OCI-LY7 (cell line): ENCODE data around the gene SIGLEC1. TPM values are rescaled to one million over a fixed set of nuclear protein-coding genes. Genes with fewer than 3 reads are reported as not detected.

ENCODE experiments used
- BruUV-seq: library from RNA; stranded (reverse); fragments of 400-500 nt; replicated peaks from 2 replicates; lab custom pipeline; 2021; lab: Mats Ljungman, UMichigan
- CTCF ChIA-PET: fragments of 300-600 bp; sonication (Branson Sonifier 250); formaldehyde crosslinking; loops from one replicate; lab custom pipeline; 2022; ENCODE audit warnings: antibody characterized with exemption; ENCODE audit not compliant: unreplicated experiment; lab: Charles Lee
- POLR2A ChIA-PET: fragments of 300-600 bp; sonication (Branson Sonifier 250); formaldehyde crosslinking; loops from one replicate; lab custom pipeline; 2022; ENCODE audit warnings: antibody characterized with exemption; lab: Charles Lee
- DNase-seq: peaks from one replicate; pipeline ENCODE4 v3.0.0-alpha.2; 2015; ENCODE audit warnings: low spot score
- H2AFZ ChIP-seq: fragments of 200-600 bp; sonication (generic), shearing (Covaris generic); 2 replicates; pipeline ENCODE4 v1.6.1; 2014; ENCODE audit warnings: mild to moderate bottlenecking, antibody characterized with exemption, low read length, moderate library complexity
- H3K27ac ChIP-seq: fragments of 200-600 bp; sonication (generic); 2 replicates; pipeline ENCODE4 v1.5.1; 2014; ENCODE audit warnings: mixed run types, low read depth, mild to moderate bottlenecking, moderate library complexity, low read length, inconsistent platforms; ENCODE audit not compliant: poor library complexity, severe bottlenecking
- H3K36me3 ChIP-seq: fragments of 200-600 bp; sonication (generic); 2 replicates; pipeline ENCODE4 v1.6.1; 2014; ENCODE audit warnings: mild to moderate bottlenecking, antibody characterized with exemption, low read length, moderate library complexity, mixed read lengths; ENCODE audit not compliant: insufficient read depth
- H3K4me1 ChIP-seq: fragments of 200-600 bp; sonication (generic); 2 replicates; pipeline ENCODE4 v1.5.1; 2014; ENCODE audit warnings: mild to moderate bottlenecking, low read length; ENCODE audit not compliant: insufficient read depth, poor library complexity, severe bottlenecking
- H3K4me2 ChIP-seq: fragments of 200-600 bp; sonication (generic); 2 replicates; pipeline ENCODE4 v1.6.1; 2014; ENCODE audit warnings: mild to moderate bottlenecking, low read length
- H3K4me3 ChIP-seq: fragments of 200-600 bp; sonication (generic); 2 replicates; pipeline ENCODE4 v1.5.1; 2014; ENCODE audit warnings: mild to moderate bottlenecking, low read depth, low read length; ENCODE audit not compliant: poor library complexity, severe bottlenecking
- H3K79me2 ChIP-seq: fragments of 200-600 bp; sonication (generic); 2 replicates; pipeline ENCODE4 v1.6.1; 2016; ENCODE audit warnings: low read depth, mild to moderate bottlenecking, low read length, moderate library complexity, mixed read lengths; ENCODE audit not compliant: insufficient read depth
- H3K9me2 ChIP-seq: fragments of 200-600 bp; sonication (generic); 2 replicates; pipeline ENCODE4 v1.6.1; 2016; ENCODE audit warnings: mild to moderate bottlenecking, low read length, mixed read lengths; ENCODE audit not compliant: insufficient read depth
- H3K9me3 ChIP-seq: fragments of 200-600 bp; sonication (generic); 2 replicates; pipeline ENCODE4 v1.6.1; 2014; ENCODE audit warnings: mild to moderate bottlenecking, mixed run types, low read length, mixed read lengths
- H4K20me1 ChIP-seq: fragments of 200-600 bp; sonication (generic); 2 replicates; pipeline ENCODE4 v1.6.1; 2014; ENCODE audit warnings: mild to moderate bottlenecking, antibody characterized with exemption, low read length, moderate library complexity, mixed read lengths; ENCODE audit not compliant: insufficient read depth
- EZH2phosphoT487 ChIP-seq: fragments of 200-600 bp; sonication (generic); IDR thresholded peaks from 2 replicates; pipeline ENCODE4 v1.6.1; 2018; ENCODE audit warnings: low read depth, borderline replicate concordance, mild to moderate bottlenecking, mixed run types, antibody characterized with exemption, low read length, moderate library complexity, mixed read lengths
- intact Hi-C: fragments of 100-400 bp; cut with micrococcal nuclease; formaldehyde crosslinking; loops from one replicate; pipeline ENCODE4 v1.10.0; 2022; ENCODE audit not compliant: unreplicated experiment
- total RNA-seq, 2 experiments: library from RNA; depleted of rRNA in 1 of 2; stranded (reverse); fragments of >200 nt in 1 of 2; shearing (Covaris generic) in 1 of 2; gene quantifications; 2 replicates each; pipeline ENCODE4 v1.2.3, GENCODE V29; 2014 to 2022
- TF ChIP-seq, protein P1 (sequence below): fragments of 200-600 bp; sonication (generic); conservative IDR thresholded peaks from 2 replicates; pipeline ENCODE4 v1.5.1; 2014; ENCODE audit warnings: mild to moderate bottlenecking, antibody characterized with exemption, low read length, moderate library complexity, mixed read lengths

Gene SIGLEC1
- total RNA-seq, 2 experiments from 2014 or later = 0.11 TPM; not detected in 1

DNA sequence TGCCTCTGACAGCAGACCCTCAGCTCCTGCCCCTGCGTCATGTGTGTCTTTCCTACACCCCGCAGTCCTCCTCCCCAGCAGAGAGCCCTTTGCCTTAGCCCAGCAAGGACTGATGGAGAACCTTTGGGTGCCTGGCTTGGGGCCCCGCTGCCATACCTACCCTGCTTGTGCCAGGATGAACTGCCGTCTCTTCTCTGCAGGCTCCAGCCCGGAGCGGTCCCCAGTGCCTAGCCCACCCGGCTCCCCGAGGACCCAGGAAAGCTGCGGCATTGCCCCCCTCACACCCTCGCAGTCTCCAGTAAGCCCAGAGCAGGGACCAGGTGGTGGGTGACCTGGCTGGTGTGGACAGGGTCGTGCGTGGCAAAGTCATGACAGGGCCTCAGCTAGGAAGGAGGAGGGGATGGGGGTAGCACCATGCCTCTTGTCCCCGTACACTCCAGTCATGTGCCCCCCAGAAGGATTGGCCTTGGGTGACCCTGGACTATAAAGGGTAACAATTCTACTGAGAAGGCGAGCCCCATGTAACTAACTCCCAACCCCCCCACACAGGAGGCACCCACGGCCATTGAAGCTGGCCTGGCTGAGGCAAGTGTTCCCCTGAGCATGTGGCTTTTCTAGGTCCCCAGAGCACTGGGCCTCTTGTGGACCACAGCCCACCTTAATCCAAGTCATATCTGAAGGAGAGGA lies 28.4 kb upstream of the SIGLEC1 start:
- ChIA-PET POLR2A (no interaction called here), CTCF (no interaction called here)
- Histone ChIP-seq H3K4me3 (no peak overlapping the region), H3K27ac (no peak overlapping the region), H3K9me3 (no peaks in the 10 kb centered on the region), H3K4me2 (no peak overlapping the region), H3K4me1 (no peaks in the 10 kb centered on the region), H3K9me2 (no peaks in the 10 kb centered on the region), H4K20me1 (no peaks in the 10 kb centered on the region), H2AFZ (no peak overlapping the region), H3K36me3 (no peaks in the 10 kb centered on the region), H3K79me2 (no peaks in the 10 kb centered on the region)
- no peak for DNase-seq
- BruUV-seq = no TSS peak
- intact Hi-C loops = no loop called here
- TF ChIP-seq, protein P1, sequence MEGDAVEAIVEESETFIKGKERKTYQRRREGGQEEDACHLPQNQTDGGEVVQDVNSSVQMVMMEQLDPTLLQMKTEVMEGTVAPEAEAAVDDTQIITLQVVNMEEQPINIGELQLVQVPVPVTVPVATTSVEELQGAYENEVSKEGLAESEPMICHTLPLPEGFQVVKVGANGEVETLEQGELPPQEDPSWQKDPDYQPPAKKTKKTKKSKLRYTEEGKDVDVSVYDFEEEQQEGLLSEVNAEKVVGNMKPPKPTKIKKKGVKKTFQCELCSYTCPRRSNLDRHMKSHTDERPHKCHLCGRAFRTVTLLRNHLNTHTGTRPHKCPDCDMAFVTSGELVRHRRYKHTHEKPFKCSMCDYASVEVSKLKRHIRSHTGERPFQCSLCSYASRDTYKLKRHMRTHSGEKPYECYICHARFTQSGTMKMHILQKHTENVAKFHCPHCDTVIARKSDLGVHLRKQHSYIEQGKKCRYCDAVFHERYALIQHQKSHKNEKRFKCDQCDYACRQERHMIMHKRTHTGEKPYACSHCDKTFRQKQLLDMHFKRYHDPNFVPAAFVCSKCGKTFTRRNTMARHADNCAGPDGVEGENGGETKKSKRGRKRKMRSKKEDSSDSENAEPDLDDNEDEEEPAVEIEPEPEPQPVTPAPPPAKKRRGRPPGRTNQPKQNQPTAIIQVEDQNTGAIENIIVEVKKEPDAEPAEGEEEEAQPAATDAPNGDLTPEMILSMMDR = no peak
- TF ChIP-seq EZH2phosphoT487 = no peak

DNA sequence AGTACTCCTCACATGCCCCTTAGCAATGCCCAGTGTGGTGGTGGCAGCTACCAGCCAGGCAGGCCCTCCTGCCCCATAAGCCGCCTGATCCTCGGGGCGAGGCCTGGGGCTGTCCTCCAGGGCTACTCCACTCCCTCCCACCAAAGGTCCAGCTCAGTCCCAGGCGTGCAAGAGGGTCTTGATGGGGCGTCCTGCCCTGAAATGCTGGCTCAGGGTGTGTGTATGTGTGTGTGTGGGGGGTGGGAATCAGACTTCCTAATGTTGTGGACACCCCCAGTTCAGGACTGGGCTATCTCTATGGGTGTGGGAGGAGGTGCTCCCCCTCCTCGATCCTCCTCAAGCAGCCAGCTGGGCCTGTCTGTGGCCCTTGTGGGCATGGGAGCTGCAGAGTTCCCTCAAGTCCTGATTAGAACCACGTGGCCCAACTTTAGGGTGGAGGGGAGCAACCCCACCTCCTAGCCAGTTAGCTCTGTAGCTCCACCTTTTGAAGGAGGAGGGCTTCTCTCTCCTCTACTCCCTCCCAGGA lies 27.6 kb upstream of the SIGLEC1 start:
- H3K4me3 ChIP-seq = no peak overlapping the region
- ChIA-PET CTCF (no interaction called here), POLR2A (no interaction called here)
- no peak overlapping the region for H3K4me2 ChIP-seq
- BruUV-seq = no TSS peak
- no peak overlapping the region for H3K27ac ChIP-seq
- H3K36me3 ChIP-seq = no peaks in the 10 kb centered on the region
- no peak for TF ChIP-seq EZH2phosphoT487
- TF ChIP-seq, protein P1 = no peak
- no peaks in the 10 kb centered on the region for H3K9me3 ChIP-seq
- intact Hi-C loops = no loop called here
- no peak overlapping the region for H2AFZ ChIP-seq
- DNase-seq = no peak
- H3K79me2 ChIP-seq = no peaks in the 10 kb centered on the region
- H3K4me1 ChIP-seq = no peaks in the 10 kb centered on the region
- no peaks in the 10 kb centered on the region for H3K9me2 ChIP-seq
- H4K20me1 ChIP-seq = no peaks in the 10 kb centered on the region
